UCSD-AML1 (cell line): ENCODE results near the gene CDKL5.

Experiments
- DNase-seq: peaks from one replicate; lab custom pipeline; 2025; ENCODE audit not compliant: unreplicated experiment; lab: John Stamatoyannopoulos, UW

The CDKL5 gene

DNA sequence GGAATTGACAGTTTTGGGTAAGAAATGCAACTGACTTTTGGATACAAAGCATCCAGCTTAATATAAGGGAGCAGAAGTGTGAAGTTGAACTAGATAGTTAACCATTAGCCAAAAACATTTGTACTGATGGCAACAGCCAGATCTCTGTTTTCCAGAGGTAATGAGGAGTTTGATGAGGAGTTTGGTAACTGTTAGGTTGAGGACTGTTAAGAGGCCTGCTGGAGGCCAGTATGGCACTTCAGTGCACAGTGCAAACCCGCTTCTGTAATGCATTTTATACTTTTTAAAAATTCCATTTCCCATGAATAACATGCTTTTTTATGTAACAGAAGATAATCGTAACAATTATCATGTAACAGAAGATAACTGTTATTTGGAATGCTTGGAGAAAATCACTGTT is 30.0 kb downstream of the CDKL5 start:
- no peak for DNase-seq

DNA sequence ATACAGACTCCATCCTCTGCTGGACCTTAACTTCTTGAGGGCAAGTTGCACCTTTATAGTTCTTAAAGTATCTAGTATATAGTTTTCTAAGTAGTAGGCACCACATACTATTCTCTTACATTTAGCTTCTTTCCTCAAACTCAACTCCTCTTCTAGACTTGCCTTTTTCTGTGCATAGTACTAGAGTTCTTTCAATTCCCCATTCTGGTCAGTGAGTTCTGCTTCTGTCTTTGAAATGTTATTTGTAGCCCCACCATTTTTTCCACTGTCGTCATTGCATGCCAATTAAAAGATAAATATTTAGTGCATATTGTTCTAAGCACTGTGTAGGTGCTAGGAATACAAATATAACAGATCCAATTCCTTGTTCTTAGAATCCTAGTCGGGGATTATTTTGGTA is 31.6 kb downstream of the CDKL5 start:
- no peak for DNase-seq

DNA sequence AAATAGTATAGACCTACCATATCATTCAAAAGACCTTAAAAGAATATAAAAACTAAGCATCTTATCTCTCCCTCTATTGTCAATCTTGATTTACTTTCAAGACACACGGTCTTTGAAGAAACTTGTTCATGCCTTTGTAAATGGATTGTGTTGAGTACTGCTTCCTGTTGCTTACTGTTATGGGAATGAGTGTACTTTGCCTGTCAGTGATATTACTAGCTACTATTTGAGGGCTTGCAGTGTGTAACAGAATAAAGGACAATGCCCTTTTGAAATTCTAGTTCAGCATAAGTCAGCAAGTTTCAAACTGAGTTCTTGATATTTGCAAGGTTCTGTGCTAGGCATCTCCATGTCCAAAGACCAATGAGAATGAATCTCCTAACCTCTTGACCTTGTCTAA is 36.0 kb downstream of the CDKL5 start:
- no peak for DNase-seq

GRCh38 chrX:18464499-18464898 is 39.1 kb downstream of the CDKL5 start:
- DNase-seq, result no peak

DNA sequence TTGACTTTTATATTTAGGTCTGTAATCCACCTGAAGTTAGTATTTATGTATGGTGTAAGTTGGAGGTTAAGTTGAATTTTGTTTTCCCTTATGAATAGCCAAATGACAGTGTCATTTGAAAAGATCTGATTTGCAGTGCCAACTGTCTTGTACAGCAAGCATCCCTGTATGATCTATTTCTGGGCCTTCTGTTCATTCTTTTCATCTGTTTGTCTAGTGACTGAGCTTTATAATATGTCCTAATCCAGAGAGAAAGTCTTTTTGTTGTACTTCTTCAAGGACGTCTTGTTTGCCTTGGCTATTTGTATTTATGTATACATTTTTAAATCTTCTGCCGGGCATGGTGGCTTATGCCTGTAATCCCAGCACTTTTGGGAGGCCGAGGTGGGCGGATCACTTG is 39.6 kb downstream of the CDKL5 start:
- no peak for DNase-seq

GRCh38 chrX:18468599-18468998 is 43.2 kb downstream of the CDKL5 start:
- no peak for DNase-seq

- DNase-seq, result no peak
Measured at GRCh38 chrX:18471296-18471695, 45.9 kb downstream of the CDKL5 start.

DNA sequence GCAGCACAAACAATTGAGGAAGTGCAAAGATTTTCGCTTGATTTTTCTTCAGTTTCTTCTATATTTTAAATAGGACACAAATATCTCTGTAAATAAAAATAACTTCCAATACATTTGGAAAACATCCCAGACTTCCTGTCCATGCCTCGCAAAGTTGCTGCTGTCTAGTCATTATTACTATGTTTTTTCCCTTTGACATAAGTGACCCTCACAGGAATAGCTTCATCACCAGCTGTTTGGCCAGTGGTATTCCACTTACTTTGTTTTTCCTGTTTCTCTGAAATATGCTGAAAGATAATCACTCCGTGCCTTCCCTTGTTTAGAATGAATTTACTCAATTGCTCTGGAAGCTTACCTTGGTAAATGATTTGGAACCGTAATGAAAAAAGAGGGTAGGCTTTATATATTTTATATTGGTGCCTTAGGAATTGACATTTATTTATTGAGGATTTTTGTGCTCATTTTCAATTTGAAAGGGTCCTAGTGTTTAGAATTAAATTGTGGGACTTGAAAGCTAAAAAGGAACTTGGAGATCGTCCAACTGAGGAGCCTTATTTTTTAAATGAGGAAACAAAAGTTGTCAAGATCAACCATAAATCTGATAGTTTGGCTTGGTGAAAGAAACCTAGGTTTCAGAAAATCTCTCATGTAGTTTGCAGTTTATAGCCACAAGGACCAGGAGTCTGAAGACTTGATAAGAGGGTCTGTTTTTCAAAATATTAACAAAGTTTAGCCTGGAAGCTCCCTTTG is 65.6 kb downstream of the CDKL5 start:
- no peak for DNase-seq

DNA sequence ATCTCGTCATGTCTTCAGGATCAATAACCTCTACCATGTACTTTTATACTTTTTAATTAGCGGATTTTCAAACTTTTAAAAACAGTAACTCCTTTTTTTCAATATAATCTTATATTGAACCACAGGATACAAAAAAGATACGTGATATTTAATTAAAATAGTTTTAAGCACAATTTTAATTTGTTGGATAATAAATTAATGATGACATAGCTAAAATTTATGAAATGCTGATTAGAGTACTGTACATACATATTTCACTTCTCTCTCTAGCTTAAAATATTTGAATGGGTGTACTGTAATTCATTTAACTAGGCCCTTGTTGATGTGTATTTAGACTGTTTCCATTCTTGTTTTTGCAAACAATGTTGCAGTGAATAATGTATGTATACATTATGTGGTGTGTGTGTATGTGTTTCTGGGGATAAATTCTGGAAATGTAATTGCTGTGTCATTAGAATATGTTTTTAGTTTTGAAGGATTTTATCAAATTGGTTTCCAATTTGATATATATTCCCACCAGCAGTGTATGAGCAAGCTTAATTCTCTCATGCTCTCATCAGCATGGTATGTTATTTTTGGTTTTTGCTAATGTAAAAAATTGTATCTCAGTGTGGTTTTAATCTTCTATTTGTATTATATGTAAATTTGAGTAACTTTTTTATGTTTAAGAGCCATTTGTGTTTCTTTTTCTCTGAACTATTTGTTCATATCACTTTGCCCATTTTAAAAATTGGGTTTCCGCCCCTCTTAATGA is 66.4 kb downstream of the CDKL5 start:
- DNase-seq, result no peak

DNA sequence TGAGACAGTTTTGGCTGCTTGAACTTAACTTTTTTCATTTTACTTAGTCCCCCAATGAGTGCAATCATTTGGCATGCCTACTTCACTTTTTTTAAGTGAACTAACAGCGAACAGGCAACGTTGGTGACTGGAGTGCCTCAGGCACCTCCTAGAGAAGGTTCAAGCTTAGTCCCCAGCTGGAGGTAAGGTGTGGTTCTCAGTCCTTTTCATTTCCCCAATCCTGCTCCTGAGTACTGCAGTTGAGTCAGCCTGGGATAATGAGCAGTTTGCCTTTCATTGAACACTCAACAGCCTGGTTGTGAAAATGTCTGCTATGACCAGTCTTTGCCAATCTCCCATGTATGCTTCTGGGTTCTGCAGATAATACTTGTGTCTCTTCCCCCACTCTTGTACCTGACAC is 109.5 kb downstream of the CDKL5 start:
- no peak for DNase-seq

DNA sequence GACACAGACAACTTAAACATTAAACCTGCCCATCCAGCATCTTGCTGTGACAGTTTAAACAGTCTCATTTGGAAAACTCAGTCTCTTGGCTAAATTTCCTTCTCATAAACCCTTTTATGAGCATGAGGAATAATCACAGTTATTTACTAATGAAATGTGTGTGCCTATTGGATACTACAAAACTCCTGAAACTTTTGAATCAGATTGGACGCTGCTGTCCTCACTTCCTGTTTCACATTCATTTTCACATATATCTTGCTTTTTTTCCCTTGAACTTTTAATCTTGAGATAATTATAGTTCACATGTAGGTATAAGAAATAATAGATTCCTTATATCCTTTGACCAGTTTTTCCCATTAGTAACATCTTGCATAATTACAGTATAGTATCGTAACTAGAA is 111.7 kb downstream of the CDKL5 start:
- no peak for DNase-seq

GRCh38 chrX:18537524-18537923 is 112.1 kb downstream of the CDKL5 start:
- no peak for DNase-seq

GRCh38 chrX:18542131-18542530 is 116.7 kb downstream of the CDKL5 start:
- DNase-seq, result no peak

- DNase-seq, result no peak
Measured at GRCh38 chrX:18542905-18543304, 117.5 kb downstream of the CDKL5 start.

GRCh38 chrX:18543738-18544137 is 118.3 kb downstream of the CDKL5 start:
- no peak for DNase-seq

GRCh38 chrX:18545771-18546170 is 120.4 kb downstream of the CDKL5 start:
- no peak for DNase-seq

DNA sequence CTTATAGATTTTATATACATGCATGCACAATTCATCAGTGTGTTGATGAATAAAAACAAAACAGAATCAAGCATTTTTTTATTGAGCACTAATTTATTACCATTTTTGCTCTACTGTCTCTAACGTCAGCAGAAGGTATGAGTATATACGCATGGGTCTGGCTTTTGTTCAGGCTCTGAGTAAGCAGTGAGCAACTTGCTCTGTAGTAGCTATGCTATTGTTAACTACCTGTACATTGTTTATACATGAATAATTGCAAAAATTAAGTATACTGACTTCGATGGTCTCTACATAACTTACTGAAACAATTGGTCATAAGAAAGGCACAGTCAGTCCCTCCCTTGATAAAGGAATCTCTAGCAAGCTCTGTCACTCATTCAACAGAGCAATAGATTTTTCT is 123.6 kb downstream of the CDKL5 start:
- DNase-seq, result no peak

- DNase-seq, result no peak
Measured at GRCh38 chrX:18549643-18550042, 124.2 kb downstream of the CDKL5 start.

DNA sequence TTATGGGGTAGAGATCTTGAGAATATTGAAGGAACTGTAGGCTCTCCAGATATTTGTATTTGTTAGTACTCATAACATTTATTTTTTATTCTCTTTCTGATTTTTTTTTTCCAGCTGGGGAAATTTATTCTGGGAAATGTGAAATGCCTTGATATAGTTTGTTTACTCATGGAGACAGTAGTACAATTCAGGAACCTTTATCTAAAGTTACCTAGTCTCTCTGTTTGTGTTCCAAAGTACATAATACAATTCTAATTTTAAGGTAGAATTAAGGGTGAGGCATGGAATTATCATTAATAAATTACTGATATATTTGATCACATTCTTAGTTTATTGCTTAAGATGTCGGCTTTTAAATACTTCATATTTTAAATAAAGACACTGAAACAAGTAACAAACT is 132.5 kb downstream of the CDKL5 start:
- no peak for DNase-seq

DNA sequence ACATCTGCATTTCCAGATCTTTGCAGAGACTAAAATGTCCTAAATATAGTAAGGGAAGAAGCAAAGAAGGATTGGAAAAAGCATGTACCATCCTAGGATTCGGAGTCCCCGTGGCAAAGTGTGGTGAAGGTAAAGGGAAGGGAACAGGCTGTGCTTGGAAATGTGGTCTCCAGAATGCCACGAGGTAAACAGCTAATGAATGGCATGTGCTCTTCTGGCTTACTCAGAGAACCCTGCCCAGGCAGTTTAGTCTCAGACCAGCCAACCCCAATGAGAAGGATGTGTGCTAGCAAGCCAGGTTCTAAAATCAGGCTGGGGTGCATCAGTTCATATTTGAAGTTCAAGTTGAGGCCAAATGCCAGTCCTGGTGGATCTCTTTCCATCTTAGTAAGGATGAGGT is 133.4 kb downstream of the CDKL5 start:
- DNase-seq, result no peak

- DNase-seq, result no peak
Measured at GRCh38 chrX:18561020-18561419, 135.6 kb downstream of the CDKL5 start.

DNA sequence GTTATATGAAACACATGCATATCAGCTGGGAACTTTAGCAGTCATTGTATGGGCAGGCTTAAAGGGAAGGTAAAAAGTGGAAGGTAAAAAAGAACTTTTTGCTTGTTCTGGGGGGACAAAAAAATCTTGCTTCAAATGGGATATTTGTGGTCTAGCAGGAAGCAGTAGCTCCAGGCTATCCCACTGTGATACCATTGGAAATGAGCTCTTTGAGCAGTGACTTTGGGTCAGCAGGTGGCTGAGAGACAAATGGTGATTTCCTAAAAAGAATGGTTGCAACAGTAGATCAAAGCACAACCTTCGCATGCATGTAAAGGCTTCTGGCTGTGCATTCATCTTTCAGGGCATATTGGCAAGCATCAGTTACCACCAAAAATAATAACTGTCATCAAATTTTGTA is 140.3 kb downstream of the CDKL5 start:
- DNase-seq, result no peak

DNA sequence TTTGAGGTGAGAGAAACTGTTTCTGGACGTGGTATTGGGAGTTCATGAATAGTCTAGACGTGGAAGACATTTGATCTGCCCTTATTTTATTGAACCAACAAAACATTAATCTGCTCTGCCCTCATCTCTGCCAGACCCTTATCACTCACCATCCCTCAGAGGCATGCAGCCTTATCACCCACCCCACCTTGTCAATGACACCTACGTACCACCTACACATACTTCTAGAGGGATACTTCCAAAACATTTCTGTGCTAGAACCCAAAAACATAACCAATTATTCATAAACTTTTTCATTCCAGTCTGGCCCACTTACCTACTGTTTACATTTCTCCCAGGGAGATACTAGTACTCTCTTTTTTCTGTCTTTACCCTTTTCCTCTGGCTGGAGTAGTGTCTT is 141.3 kb downstream of the CDKL5 start:
- DNase-seq, result no peak
